AG04449 (cell line): ENCODE data around the gene MFN2.
"Not testable (repeated sequence)": the region's sequence is repeated elsewhere in the genome, so short reads cannot be mapped to it uniquely, and the experiment has no call there.

Experiments
- CTCF ChIA-PET: fragments of 350-600 bp; formaldehyde crosslinking; extraction: SDS; loops from one replicate; lab custom pipeline; 2021; ENCODE audit warnings: antibody characterized with exemption; lab: Yijun Ruan, JAX
- POLR2A ChIA-PET: fragments of 400-600, 350-600 bp; formaldehyde crosslinking; extraction: SDS; loops from one replicate; lab custom pipeline; 2020; ENCODE audit warnings: antibody characterized with exemption, inconsistent platforms; lab: Yijun Ruan, JAX
- DNase-seq: peaks from one replicate; pipeline ENCODE4 v3.0.0-alpha.2; 2010; ENCODE audit warnings: low read depth, low spot score
- H3K4me3 ChIP-seq: 2 replicates; pipeline ENCODE4 v1.5.1; 2011; ENCODE audit warnings: low read depth, mild to moderate bottlenecking, control low read depth, low read length
- TF ChIP-seq, protein P1 (sequence below): IDR thresholded peaks from one replicate; pipeline ENCODE4 v1.5.1; 2011; ENCODE audit warnings: mild to moderate bottlenecking, moderate library complexity, low read length, control low read depth, inconsistent platforms; ENCODE audit not compliant: insufficient read depth; ENCODE audit errors: missing control alignments

Gene MFN2

DNA sequence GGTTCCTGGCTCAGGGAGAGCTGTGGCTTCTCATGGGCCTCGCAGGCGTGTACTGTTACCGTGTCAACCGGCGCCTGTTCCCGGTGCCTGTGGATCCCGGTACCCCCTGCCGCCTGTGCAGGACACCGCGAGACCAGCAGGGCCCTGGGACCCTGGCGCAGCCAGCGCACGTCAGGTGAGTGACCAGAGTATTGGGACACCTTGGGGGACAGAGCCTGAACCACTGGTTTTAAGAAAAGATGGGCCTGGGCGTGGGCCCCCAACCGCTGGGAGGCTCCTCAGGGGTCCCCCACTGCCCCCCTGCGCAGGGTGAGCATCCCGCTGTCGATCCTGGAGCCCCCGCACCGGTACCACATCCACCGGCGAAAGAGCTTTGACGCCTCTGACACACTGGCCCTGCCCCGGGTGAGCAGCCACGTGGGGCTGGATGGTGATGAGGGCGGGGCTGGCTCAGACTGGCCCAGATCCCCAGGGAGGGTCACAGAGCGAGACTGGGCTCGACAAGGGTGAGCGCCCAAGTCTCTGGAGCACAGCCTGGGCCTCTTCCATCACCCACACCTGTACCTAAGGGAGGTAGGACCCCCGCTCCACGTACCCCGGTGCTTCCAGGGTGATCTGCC, 49.6 kb downstream of the MFN2 start:
- ChIA-PET POLR2A (interaction anchor here (1.3 to 1.8 kb wide), 2 partner anchors 10 to 120 kb away, joined by 7 to 11 read pairs; partner anchors contain the start of gene MIIP), CTCF (interaction anchor here (0.9 to 2.8 kb wide), 2 partner anchors 10 kb away, joined by 3 to 11 read pairs; partner anchors contain the start of gene MIIP)
- TF ChIP-seq, protein P1, sequence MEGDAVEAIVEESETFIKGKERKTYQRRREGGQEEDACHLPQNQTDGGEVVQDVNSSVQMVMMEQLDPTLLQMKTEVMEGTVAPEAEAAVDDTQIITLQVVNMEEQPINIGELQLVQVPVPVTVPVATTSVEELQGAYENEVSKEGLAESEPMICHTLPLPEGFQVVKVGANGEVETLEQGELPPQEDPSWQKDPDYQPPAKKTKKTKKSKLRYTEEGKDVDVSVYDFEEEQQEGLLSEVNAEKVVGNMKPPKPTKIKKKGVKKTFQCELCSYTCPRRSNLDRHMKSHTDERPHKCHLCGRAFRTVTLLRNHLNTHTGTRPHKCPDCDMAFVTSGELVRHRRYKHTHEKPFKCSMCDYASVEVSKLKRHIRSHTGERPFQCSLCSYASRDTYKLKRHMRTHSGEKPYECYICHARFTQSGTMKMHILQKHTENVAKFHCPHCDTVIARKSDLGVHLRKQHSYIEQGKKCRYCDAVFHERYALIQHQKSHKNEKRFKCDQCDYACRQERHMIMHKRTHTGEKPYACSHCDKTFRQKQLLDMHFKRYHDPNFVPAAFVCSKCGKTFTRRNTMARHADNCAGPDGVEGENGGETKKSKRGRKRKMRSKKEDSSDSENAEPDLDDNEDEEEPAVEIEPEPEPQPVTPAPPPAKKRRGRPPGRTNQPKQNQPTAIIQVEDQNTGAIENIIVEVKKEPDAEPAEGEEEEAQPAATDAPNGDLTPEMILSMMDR, result no peak
- no peak overlapping the region for H3K4me3 ChIP-seq
- no peak for DNase-seq

DNA sequence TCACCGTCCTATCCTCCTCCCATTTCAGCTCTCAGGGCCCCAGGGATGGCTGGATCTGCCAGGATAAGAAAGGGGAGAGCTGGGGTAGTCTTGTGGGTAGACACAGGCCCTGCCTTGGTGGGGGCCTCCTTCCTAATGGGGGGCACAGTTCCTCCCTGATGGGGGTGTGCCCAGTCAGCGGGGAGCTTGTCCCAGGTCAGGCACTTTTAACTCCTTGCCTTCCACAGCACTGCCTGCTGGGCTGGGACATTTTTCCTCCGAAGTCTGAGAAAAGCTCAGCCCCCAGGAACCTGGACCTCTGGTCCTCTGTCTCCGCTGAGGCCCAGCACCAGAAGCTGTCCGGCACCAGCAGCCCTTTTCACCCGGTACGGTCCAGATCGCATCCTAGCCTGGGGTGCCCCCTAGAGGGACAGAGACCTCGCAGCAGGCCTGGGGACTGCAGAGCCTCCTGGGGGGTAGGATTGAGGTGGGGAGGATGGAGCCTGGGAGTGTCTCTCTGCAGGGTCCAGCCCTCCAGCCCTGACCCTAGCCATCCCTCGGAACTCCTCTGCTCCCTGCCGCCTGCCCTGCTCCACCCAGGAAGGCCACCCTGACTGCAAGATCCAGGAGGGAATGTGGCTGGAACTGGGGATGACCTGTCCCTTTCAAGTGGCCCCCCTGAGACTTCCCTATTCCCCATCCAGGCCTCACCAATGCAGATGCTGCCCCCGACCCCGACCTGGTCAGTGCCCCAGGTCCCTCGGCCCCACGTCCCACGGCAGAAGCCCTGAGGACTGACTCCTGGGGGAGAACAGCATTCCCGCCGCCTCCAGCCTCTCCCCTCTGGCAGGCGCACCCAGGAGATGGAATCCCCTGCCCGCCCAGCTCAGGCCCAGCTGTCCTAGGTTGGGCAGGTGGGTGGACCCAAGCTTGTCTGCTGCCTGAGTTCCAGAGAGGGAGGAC, 51.1 kb downstream of the MFN2 start:
- no peak overlapping the region for H3K4me3 ChIP-seq
- ChIA-PET POLR2A (interaction anchor here (1.8 kb wide), 1 partner anchor 122 kb away, joined by 11 read pairs; no protein-coding TSS in a partner anchor), CTCF (interaction anchor here (0.7 to 2.8 kb wide), 13 partner anchors 9 to 195 kb away, joined by 3 to 12 read pairs (median 4); partner anchors contain the start of genes MFN2 and MIIP)
- TF ChIP-seq, protein P1, result peak; percentile 68
- DNase-seq, result no peak

DNA sequence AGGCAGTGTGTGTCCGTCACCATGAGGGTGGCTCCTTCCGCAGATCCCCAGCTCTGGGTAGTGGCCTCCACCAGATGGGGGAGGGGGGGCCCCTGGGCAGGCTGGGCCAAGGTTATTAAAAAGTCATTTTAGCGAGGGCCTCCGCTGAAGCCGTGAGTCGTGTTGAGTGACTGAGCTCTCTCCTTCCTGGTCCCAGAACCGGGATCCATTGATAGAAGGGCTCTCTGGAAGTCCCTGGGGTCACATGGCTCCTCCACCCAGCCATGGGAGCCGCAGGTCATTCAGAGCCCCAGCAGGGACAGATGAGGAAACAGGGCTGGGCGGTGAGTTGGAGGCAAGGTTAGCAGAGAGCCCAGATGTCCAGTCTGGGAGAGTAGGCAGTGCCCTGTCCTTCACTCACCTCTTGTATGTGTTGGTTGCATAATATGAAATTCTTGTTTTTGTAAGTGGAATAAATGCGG, 51.9 kb downstream of the MFN2 start:
- TF ChIP-seq, protein P1, result no peak
- ChIA-PET CTCF (interaction anchor here (1.3 to 2.8 kb wide), 7 partner anchors 10 to 195 kb away, joined by 3 to 12 read pairs (median 5); partner anchors contain the start of gene MIIP), POLR2A (no interaction called here)
- no peak overlapping the region for H3K4me3 ChIP-seq
- no peak for DNase-seq

DNA sequence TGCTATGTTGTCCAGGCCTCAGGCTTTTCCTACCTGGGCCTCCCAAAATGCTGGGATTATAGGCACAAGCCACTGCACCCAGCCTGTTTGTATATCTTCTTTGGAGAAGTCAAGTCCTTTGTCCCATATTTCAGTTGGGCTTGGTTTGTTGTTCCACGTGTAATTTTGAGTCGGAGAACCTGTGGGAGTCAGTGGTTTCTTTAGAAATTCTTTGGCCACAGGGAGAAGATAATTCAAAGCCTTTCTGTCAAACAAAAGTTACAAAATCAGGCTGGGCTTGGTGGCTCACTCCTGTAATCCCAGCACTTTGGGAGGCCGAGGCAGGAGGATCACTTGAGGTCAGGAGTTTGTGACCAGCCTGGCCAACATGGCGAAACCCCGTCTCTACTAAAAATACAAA, 53.2 kb downstream of the MFN2 start:
- POLR2A ChIA-PET, CTCF ChIA-PET, H3K4me3 ChIP-seq, DNase-seq: not testable (repeated sequence)

DNA sequence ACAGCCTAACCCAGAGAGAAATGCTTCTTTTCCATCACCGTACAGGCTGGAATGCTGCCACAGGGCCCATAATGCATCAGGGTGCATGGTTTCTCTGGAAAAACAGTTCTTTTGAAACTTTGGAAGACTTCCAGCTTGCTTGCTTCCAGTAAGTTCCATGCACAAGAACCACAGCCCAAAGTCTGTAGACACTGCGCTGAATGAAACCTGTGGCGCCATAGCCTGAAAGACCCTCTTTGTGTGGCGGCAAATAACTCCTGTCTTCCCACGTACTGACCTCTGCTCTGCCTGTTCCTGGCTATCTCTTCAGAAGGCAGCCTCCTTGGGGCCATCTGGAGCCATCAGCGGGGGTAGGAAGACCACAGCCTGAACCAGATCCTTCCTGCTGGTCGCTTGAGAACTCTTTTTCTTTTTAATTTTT, 54.1 kb downstream of the MFN2 start:
- POLR2A ChIA-PET, result no interaction called here
- DNase-seq, result no peak
- H3K4me3 ChIP-seq, result no peak overlapping the region
- CTCF ChIA-PET, result interaction anchor here (1.2 kb wide), 1 partner anchor 45 kb away, joined by 3 read pairs; no protein-coding TSS in a partner anchor
- TF ChIP-seq, protein P1, result no peak

DNA sequence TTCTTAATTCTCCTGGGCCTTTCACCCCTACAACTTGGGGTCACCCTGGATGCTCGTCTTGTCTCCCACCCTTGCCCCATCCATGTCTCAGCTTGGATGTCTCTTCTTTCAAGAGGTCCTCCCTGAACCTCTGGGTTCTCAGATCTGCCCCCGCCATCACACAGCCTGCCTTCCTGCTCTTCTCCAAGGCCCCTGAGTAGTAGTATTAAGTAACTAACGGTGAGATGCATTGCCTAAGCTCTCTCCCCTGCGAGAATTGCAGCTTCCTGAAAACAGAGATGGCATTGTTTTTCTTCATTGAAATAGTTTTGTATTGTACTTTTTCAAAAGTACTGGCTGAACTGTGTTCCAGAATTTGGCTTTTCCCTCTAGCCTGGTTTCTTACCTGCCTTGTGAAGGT, 55.1 kb downstream of the MFN2 start:
- TF ChIP-seq, protein P1, result no peak
- no peak for DNase-seq
- H3K4me3 ChIP-seq, result no peak overlapping the region
- ChIA-PET CTCF (interaction anchor here (1.2 kb wide), 1 partner anchor 44 kb away, joined by 3 read pairs; no protein-coding TSS in a partner anchor), POLR2A (interaction anchor here (2.1 kb wide), 1 partner anchor 16 kb away, joined by 5 read pairs; the partner anchor contains the start of gene MIIP)
